Smooth muscle cell of the brain vasculature (primary cell): Measurements from ENCODE around the gene BMP5.

ENCODE experiments used
- DNase-seq: peaks from one replicate; pipeline ENCODE4 v3.0.0-alpha.2; 2012; ENCODE audit warnings: low read depth, low spot score

BMP5 gene

DNA sequence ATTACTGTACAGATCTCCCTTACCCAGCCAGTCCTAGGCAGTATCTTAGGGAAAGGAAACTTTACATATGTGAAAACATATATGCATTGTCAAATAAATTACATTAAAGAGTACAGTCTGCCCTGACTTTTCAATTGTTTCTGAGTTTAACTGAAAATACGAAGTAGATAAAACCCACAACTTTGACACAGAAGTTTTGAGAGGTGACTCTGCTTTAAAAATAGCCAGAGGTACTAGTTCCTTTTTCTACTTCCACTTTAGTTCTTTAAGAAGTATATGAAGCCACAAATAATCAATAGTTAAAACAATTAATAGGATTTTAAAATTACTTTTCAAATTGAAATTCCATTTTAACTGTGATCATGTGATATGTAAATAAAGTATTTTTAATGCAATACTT is 62.9 kb downstream of the BMP5 start:
- DNase-seq = no peak

DNA sequence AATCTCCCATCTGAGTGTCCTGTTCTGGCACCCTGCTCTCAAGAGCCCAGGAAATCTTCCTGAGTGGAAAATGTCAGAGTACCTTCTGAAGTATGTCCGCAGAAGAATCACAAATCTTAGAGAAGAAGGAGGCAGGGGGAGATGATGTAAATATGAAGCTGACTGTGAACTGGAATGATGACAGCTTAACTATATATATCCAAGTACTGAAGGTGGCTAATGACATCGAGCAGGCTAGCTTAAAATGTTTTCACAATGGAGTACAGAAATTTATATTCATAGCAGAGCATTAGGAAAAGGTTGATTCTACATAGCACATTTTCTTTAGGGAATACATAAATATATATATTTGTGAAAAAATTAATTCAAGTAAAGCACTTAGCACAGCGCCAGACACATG is 64.3 kb downstream of the BMP5 start:
- no peak for DNase-seq

DNA sequence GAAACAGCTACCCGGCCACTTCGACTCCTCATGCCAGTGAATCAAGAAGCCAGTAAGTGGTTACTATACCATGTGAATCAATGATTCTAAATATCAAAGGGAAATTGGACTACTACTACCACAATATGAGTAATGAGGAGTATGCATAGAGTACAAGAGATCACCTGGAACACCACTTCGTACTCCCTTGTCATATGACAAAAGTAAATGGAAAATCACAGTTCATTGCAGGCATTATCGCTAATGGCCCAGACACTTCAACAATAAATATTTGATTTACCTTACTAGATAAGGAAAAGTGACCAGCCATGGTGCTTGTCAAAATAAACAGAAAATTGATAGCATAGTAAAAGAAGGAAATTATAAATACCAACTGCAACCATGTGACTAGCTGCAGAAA is 73.1 kb downstream of the BMP5 start:
- no peak for DNase-seq

DNA sequence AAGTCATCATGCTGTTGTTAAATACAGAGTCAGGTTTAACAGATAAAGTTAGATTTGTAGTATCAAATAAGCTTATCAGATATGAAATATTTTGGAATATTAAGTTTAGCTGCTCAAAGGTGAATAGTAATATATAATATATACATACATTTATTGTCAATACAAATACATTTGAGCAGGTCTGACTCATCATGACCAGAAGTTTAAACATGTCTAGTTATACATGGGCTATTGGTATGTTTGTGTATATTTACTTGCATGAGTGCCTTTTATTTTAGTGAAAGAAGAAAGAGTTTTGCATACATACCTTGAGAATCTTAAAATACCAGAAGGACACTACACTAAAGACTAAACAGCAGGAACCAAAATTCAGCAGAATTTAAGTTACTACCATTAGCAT is 76.8 kb downstream of the BMP5 start:
- no peak for DNase-seq

DNA sequence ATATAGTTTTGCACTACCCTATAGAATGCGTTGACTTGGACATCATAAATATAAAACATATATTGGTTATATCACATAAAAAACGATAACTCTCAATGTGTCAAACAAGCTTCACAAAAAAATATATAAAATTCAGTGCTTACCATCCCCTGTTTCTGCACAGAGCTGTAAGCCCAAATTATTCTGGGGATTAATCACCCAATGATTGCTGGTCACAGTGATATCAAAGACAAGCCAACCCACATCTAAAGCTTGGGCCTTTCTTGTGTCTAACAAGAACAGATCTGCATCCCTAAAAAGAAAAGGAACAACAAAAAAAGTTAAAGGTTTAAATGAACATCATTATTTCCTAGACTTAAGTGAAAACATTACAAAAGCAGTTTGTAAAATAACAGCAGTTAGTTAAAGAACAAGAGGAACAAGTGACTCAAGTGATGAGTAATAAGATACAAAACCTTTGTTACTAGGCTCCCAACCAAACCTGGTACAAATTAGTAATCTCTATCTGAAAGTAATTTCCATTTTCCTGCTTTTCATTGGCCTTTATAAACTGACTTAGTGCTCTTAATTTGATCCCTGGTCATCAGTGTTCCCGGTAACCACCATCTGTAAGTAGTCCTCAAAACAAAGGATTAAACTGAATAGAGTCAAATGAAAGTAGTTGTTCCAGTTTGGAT is 81.1 kb downstream of the BMP5 start:
- DNase-seq = no peak

DNA sequence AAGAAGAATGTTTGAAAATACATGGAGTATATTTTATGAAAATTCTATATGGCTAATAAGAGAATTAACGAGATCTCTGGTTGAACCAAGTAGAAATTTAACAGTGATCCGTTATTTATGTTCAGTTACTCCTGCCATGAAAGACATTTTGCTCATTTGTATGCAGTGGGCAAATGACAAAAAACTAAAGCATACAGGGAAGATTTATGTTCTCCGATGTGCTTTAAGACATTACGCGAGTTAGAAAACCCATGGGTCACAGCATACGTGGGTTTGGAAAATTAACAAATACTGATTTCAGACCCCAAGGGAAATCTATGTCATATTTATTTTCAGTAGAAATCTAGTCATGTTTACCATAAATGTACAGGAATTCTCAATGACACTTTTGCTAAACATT is 90.1 kb downstream of the BMP5 start:
- no peak for DNase-seq

DNA sequence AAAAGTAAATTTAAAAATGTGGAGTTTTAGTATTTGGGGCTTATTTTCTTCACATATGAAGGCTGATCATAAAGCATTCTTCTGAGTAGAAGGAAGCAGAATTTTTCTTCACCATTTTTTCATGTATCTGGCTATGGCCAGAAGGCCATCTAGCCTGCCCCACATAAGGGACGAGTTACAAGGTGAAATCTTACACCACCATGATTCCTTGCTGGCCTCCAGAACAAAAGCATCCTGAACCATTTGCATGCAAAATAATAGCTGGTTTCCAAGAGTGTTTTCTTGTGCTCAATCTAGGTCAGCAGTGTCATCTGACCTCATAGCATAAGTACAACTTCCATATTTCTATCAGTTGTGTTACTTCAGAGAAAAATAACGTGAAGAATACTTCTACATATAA is 93.1 kb downstream of the BMP5 start:
- DNase-seq = no peak

DNA sequence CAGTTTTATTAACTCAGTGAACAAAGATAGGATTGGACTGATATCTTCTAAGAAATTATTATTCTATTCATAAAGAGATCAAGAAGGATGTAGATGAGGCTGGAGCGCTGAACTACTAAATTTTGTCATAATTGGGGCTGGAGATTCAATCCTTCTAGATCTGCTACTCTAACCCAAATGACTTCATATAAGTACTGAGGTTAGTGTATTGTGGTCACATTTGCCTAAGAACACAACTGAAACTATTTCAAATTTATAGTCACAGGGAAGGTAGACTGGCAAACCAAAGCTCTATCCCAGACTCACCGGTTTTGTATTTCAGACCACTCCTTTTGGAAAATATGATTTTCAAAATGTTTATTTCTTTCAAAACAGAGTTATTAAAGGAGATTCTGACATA is 96.7 kb downstream of the BMP5 start:
- no peak for DNase-seq

DNA sequence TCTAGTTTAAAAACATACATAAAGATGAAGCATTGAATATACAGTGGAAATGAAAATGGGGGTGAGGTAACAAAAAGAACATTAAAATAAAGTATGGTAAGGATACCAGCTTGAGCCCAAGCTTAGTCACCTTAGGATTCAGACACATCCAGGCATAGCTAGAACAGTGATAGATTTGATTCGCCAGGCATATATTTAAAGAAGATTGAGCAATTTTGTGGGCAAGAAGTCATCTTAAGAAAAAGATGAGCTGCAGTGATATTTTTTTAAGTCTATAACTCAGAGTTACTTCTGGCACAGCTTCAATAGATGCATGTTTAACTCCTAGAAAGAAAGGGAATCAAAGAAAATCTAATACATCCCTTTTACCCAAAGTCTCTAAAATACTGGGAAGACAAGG is 97.9 kb downstream of the BMP5 start:
- no peak for DNase-seq

DNA sequence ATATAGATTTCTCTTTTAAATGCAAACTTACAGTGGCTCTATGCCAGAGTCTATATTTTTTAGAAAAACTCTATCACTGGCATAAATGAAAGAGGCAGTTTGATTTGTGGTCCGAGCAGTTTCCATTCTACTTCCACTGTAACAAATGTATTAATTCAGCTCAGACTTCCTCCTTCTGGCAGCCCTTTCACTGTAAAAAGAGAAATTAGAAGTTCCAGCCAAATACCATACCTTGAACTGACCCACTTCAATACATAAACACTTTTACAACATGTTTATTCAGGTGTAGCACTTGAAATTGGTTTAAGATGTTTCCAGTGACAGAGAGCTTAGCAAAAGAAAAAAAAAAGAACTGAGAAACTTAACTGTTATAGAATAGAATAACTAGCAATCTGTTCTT is 99.3 kb downstream of the BMP5 start:
- no peak for DNase-seq

DNA sequence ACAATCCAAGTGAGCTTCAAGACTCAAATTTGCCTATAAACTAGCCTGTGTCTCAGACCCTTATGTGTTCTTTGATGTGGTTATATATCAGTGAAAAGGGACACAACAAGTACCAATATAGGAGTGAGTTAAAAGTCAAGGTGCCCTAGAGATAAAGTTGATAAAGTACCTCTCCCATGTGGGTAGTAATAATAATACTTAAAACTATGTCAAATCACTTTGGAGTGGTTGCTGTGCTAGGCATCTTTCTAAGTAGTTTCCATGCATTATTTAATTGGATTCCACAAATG is 100.4 kb downstream of the BMP5 start:
- DNase-seq = no peak

DNA sequence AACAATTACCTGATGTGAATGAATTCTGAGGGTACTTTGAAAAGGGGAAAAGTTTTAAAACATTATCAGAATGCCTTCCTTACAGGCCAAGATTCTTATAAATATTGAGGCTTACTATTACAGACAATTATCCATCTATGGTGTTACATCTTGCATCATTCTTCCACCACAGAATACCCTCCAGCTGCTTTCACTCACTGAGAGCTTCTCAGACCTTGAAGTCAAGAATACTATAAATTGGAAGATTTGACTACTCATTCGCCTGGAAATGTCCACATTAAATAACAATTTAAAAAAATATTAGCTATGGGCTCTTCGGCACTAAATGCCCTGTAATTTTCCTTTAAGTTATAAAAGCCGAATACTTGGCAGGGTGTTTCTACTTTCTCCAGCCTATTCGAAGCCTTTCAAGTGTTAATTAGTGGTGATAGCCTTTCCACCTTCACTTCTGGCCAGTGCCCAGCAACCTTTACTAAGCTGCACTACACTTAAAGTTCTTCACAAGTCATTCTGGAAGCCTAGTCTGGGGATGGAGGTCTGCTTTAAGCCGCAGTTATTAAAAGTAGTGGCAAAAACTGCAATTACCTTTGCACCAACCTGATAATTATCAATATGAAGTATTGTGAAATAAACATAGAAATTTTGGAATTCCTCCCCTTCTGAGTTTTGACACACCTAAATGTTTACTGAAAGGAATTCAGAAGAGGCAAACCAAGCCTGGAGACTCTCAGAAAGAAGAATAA is 100.9 kb downstream of the BMP5 start:
- no peak for DNase-seq

DNA sequence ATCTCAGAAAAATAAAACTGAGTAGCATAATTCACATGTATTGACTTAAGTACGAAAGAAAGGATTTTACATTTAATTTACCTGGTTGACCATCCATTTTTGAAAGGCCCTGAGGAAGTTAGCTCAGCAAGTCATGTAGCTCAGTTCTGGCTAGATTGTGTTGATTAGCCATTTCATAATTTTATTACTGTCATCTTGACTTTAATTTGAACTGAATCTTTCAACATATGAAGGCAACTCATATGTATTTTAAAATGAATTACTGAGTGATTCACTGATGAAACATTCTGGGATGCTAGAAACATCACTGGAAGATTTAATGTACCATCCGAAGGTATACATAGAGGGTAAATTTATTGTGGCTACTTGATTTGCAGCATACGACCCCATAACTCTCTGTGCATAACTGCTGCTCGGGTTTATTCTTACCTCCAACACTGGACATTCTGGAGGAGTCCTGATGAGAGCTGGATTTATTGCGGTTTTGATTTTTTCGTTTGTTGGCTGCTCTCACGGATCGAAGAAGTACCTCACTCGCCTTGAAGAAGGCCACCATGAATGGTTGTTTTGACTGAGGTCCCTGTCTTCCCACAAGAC is 101.7 kb downstream of the BMP5 start:
- no peak for DNase-seq

DNA sequence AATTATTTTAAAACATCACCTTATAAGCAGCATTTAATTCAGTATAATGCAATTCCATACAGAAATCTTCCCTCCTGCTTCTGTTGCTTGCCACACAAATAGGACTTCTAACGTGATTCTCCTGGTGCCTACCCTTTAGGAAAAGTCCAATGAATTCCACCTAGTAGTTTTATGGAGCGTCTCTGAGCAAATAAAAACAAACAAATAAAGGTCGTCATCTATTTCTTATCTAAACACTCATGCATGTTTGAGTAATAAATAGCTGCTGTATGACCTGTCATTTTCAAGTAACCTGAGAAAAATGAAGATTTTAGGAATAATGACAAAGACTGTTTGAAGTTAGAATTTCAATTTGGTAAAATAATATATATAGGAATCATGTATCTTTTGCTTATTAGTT is 102.7 kb downstream of the BMP5 start:
- no peak for DNase-seq

DNA sequence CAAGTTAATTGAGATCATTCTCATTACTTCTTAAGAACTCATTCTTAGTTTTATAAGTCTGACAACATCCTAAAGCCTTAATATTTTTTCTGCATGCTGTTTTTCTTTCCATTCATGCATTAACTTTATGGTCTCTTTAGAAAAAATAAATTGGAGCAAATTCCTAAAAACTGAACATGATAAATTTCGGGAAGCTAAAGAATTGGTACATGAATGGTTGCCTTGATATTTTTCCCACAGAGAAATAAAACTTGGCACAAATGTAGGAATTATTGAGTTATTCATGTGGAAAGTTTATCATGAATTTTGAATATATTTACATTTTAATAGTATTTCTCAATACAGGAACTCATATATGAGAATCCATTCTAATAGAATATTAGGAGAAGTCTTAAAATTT is 115.9 kb downstream of the BMP5 start:
- DNase-seq = no peak

DNA sequence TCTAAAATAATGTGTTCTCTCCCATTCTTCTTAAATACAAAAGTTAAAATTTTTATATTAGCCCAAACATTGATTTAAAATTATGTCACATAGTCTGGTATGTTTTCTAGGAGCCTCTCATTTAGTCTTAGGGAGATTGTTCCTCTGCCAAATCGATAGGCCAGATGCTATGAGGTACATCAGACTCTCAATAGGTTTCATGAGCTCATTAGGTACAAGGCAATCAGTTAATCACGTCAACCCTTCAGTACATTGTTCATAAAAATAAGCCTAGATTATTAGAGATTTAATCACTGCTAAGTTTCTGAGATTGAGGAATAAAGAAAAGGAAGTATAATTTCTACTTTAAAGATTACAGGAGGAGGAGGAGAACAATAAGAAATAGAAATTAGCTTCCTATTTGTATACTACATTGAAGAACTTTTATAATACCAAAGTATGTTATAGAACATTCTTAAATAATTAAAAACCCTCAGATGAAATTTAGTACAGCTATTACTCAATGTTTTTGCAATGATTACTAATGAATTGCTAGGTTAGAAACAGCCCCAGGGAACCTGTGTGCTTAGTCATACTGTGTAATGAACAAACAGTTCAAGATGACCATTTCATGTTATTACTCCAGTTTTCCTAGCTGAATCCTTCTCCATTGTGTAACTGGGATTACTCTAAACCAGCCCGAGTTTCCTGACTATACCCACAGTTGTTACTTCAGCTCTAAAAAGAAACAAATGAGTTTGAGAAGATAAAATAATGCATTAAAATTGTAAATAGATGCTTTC is 117.0 kb downstream of the BMP5 start:
- DNase-seq = no peak

DNA sequence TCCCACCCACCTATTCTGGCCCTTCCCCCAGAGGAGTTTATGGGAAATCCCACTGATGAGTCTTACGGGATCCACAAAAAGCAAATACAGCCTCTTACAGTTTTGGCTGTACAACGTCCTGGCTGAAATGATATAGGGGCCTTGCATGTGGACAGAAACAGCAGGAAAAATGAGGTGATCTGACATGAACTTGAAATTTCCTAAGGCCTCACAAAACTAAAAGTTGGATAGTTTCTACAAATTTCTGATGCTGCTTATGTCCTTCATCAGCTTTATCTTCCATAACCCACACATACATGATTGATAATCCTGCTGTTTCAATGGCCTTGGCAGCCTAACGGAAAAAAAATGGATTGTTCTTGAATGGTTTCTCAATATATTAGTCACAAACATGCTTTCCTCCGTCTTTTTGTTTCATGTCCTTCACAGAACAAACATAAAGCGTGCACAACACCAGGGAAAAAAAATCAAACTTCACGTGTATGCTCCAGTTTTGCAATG is 118.8 kb downstream of the BMP5 start:
- DNase-seq = no peak

DNA sequence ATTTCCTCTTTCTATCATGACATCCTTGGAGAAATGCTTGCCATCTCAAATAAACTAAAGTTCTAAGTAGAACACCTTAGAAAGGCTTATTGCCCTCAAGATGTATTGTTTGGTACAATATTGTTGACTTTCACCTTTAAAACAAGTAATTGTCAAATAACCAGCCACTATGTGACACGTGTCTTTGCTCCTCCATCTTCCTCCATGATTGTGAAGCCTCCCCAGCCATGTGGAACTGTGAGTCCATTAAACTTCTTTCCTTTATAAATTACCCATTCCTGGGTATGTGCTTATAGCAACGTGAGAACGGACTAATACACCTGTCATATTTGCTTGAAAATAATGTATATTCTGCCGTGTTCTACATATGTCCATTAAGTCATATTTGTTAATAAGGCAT is 126.5 kb downstream of the BMP5 start:
- no peak for DNase-seq

DNA sequence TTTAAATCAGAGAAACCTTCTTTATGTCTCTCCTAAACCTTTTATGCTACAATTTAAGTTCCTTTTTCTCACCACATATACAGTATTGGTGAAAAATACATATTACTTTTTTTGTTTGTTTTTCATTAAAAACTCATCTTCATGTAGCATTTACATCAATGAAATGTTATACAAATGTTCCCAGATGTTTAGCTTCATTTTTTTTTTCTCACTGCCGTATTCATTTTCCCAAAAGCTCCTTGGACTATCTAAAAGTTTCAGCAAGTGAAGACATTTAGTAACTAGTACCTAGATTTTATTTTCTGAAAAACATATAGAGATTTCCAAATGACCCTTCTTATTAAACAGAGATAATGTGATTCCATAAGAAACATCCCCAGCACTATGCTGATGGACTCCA is 128.9 kb downstream of the BMP5 start:
- no peak for DNase-seq

DNA sequence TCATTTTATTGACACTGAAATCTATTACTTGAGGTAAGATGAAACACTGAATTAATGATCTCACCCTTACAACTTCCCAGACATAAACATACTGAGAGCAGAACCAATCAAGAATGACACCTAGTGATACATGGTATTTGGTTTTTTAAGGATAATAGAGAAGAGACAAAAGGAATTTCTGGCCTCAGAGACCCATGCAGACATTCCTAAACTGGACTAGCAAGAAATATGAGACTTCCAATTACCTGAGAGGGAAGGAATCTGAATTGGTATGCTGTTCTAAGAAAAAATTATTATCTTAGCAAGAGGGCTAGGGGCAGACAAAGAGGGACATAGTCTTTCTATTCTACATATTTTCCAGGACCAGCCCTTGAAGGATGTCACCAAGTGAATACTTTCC is 141.1 kb downstream of the BMP5 start:
- DNase-seq = no peak

DNA sequence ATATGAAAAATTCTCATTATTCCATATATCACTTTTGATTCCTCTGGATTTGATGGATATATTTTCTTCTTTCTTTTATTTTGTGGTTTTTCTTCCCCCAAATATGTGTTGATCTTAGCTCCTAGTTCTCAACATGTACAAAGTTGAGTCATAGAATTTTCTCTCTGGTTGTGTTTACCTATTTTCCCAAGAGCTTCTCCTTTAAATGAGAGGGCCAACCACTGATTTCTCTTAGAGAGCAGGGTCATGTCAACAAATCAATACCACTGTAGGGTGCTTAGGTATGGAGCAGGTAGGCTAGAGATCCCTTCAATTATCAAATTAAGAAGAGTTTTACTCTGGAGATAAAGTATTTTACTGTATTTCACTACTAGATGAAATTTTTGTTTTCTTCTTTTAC is 145.7 kb downstream of the BMP5 start:
- DNase-seq = peak; percentile 39

DNA sequence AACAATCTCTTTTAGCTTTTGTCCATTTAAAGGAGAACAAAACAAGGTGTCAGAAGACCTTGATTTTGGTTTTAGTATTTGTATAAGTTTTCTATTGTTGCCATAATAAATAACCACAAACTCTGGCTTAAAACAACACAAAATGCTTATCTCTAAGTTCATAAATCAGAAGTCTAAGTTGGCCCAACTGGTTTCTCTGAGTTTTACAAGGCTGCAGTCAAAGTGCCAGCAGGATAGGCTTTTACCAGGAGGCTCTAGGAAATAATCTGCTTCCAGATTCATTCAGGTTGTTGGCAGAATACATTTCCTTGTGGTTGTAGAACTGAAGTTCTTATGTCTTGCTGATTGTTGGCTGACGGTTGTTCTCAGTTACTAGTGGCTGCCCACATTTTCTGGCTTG is 149.2 kb downstream of the BMP5 start:
- DNase-seq = no peak

DNA sequence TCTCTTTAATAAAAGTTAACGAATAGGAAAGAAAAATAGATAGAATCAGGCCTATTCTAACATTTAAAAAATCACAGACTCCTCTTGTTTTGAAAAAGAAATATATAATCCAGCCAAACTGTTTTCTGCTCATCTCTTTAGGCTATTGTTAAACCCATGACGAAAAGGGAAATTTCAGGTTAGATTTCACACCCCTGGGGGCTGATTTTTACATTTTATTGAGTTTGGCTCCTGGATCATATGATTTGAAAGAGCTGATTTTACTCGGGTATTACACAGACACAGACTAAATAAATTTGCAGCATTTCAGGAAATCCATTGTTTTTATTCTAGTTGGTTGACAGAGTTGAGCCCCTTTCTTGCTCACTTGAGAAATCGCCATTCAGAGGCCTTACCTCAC is 160.6 kb downstream of the BMP5 start:
- no peak for DNase-seq
